Muscle layer of duodenum (tissue), 2 donors: ENCODE measurements around the gene MSANTD2.

Source experiments
- H3K27ac ChIP-seq: one replicate; pipeline ENCODE4 v1.7.0; 2013; ENCODE audit warnings: mild to moderate bottlenecking, low read length
- H3K27me3 ChIP-seq: one replicate; pipeline ENCODE4 v1.7.0; 2013; ENCODE audit warnings: low read depth, mild to moderate bottlenecking, control low read depth, low read length
- H3K36me3 ChIP-seq, 2 donors: one replicate each; pipeline ENCODE4 v1.7.0; 2013; ENCODE audit warnings: low read length in 2 of 2, control low read depth in 1 of 2, mild to moderate bottlenecking in 1 of 2; ENCODE audit not compliant: insufficient read depth in 2 of 2, control insufficient read depth in 1 of 2
- H3K4me1 ChIP-seq, 2 donors: one replicate each; pipeline ENCODE4 v1.7.0; 2013; ENCODE audit warnings: low read length in 2 of 2, mild to moderate bottlenecking in 2 of 2, control low read depth in 1 of 2, moderate library complexity in 1 of 2; ENCODE audit not compliant: insufficient read depth in 2 of 2, control insufficient read depth in 1 of 2
- H3K4me3 ChIP-seq, 2 donors: one replicate each; pipeline ENCODE4 v1.7.0; 2013; ENCODE audit warnings: low read length in 2 of 2, low read depth in 1 of 2, mild to moderate bottlenecking in 1 of 2
- H3K9me3 ChIP-seq, 2 donors: one replicate each; pipeline ENCODE4 v1.7.0; 2013; ENCODE audit warnings: low read length in 2 of 2, control low read depth in 1 of 2, mild to moderate bottlenecking in 1 of 2; ENCODE audit not compliant: control insufficient read depth in 1 of 2
- donor health status: healthy.

MSANTD2 gene

DNA sequence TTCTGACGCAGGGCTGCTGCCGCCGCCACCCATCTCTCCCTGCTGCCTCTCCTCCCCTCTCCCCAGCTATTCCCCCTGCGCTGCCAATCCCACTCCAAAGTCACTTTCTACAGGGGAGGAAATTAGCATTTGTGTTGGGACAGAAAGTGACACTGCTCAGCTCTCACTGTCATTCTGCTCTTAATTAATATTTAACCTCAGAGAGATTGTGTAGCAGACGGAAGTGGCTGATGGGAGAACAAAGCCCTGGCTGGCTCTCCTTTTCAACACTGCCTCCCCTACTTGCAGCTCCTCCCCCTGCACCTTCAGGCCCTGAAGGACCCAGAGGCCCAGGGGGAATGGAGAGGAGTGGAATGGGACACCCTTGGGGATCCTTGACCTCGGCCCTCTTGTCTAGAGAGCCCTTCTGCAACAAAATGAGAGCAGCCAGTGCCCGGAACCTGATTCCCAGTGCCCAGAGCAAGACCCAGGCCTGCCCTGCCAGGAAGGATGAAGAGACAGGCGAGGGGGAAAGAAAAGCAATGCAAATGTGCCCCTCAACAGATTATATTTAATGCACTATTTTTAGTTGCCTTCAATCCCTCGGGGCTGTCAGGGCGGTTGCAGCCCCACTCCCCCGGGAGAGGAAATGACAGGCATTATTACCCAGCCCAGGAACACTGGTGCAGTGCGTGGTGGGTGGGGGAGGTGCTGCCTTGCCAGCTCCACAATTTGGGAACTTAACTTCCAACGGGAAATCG lies 75.1 kb downstream of the MSANTD2 start:
- Histone ChIP-seq H3K4me3 (no peak overlapping the region), H3K27ac (no peak overlapping the region), H3K36me3 (no peaks in the 10 kb centered on the region), H3K27me3 (no peaks in the 10 kb centered on the region), H3K9me3 (no peaks in the 10 kb centered on the region), H3K4me1 (peaks cover 0 to 7% of the 10 kb centered on the region in 2 donors)

GRCh38 chr11:124722176-124722575 lies 78.0 kb downstream of the MSANTD2 start:
- H3K4me3 ChIP-seq = no peak overlapping the region
- H3K4me1 ChIP-seq = peaks cover 0 to 7% of the 10 kb centered on the region in 2 donors
- H3K9me3 ChIP-seq = no peaks in the 10 kb centered on the region
- H3K36me3 ChIP-seq = no peaks in the 10 kb centered on the region
- peaks cover 25% of the 10 kb centered on the region for H3K27me3 ChIP-seq
- no peak overlapping the region for H3K27ac ChIP-seq

- H3K9me3 ChIP-seq = no peaks in the 10 kb centered on the region
- H3K4me3 ChIP-seq = no peak overlapping the region
- peaks cover 25% of the 10 kb centered on the region for H3K27me3 ChIP-seq
- no peaks in the 10 kb centered on the region for H3K36me3 ChIP-seq
- no peak overlapping the region for H3K27ac ChIP-seq
- no peaks in the 10 kb centered on the region for H3K4me1 ChIP-seq
These were observed 80.7 kb downstream of the MSANTD2 start for GRCh38 chr11:124719534-124719933.

DNA sequence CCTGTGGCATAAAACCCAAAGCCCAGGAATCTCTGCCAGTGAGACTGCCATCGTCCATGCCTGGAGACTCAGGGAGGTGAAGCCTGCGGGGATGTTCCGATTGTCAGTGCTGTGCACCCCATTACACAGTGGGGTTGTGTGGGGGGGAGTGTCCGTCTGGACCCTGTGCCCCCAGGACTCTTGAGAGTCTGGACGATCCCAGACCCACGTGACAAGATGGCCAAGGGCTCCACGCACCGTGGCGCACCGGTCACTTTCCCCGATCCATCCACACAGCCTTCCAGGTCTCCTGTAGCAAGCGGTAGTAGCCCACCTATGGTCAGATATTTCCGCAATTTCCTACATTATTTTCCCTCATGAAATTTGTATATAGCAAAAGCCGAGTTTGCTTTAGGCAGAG lies 81.4 kb downstream of the MSANTD2 start:
- Histone ChIP-seq H3K4me3 (no peak overlapping the region), H3K27ac (no peak overlapping the region), H3K36me3 (no peaks in the 10 kb centered on the region), H3K27me3 (peaks cover 25% of the 10 kb centered on the region), H3K4me1 (no peaks in the 10 kb centered on the region), H3K9me3 (no peaks in the 10 kb centered on the region)

- H3K27ac ChIP-seq = no peak overlapping the region
- peak overlapping the region; percentile 49 to 59 for H3K4me3 ChIP-seq
- no peaks in the 10 kb centered on the region for H3K36me3 ChIP-seq
- no peaks in the 10 kb centered on the region for H3K4me1 ChIP-seq
- no peaks in the 10 kb centered on the region for H3K9me3 ChIP-seq
- peaks cover 25% of the 10 kb centered on the region for H3K27me3 ChIP-seq
These were observed 82.2 kb downstream of the MSANTD2 start for GRCh38 chr11:124717786-124718651.

DNA sequence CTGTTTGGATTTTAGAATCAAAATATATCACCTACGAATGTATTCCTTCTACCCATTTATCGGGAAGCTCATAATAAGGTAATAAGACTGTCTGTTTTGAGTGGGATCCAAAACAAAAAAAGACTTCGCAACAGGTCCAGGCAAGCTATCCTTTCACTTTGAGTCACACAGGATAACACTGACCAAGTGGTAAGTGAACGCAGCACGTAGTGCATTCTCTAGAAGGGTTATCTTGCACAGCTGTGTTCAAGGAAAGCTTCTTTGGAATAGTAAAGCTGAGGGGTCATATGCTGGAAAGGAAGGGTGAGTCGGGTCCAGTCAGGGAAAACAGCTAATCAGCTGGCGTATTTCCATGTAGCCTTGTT lies 82.8 kb downstream of the MSANTD2 start:
- Histone ChIP-seq H3K9me3 (no peaks in the 10 kb centered on the region), H3K36me3 (no peaks in the 10 kb centered on the region), H3K27ac (no peak overlapping the region), H3K4me1 (no peaks in the 10 kb centered on the region), H3K4me3 (peak overlapping the region; percentile 49 to 59), H3K27me3 (peaks cover 25% of the 10 kb centered on the region)

DNA sequence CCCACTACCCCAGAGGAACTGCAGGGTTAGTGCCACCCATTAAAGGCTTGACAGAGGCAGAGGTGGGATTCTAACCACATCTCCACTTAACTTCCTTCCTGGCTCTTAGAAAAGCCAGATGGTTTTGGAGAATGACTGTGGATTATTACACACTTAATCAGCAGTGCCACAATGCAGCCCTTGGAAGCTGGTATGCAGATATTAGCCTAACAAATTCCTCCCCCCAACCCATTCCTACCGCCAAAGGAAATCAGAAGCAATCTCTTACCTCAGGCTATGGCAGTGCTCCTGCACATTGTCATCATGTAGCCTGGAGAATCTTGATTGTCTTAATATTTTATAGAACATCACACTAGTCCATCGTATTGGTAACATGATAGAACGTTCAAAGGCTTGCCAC lies 83.6 kb downstream of the MSANTD2 start:
- Histone ChIP-seq H3K27me3 (peaks cover 25% of the 10 kb centered on the region), H3K4me1 (no peaks in the 10 kb centered on the region), H3K27ac (no peak overlapping the region), H3K36me3 (no peaks in the 10 kb centered on the region), H3K4me3 (no peak overlapping the region), H3K9me3 (no peaks in the 10 kb centered on the region)
